DND-41 (cell line): ENCODE measurements around the gene EPHA7.

Source experiments
- ATAC-seq: fragments of 200-7000 bp; cut with Tn5 transposase; 3 replicates; pipeline ENCODE4 v1.9.1; 2021; ENCODE audit warnings: low read depth; ENCODE audit not compliant: insufficient read depth
- DNase-seq: peaks from one replicate; pipeline ENCODE4 v3.0.0-alpha.2; 2020
- H2AFZ ChIP-seq: 2 replicates; pipeline ENCODE4 v1.6.0; 2012; ENCODE audit warnings: low read depth, low read length
- H3K27ac ChIP-seq: 2 replicates; pipeline ENCODE4 v1.5.1; 2012; ENCODE audit warnings: low read length, inconsistent platforms
- H3K27me3 ChIP-seq: fragments of 200-600 bp; sonication (generic); 2 replicates; pipeline ENCODE4 v1.6.0; 2012; ENCODE audit warnings: low read length, mild to moderate bottlenecking, inconsistent platforms; ENCODE audit not compliant: insufficient read depth, poor library complexity
- H3K36me3 ChIP-seq: 2 replicates; pipeline ENCODE4 v1.5.1; 2012; ENCODE audit warnings: low read length, inconsistent platforms; ENCODE audit not compliant: insufficient read depth
- H3K4me1 ChIP-seq: 2 replicates; pipeline ENCODE4 v1.5.1; 2012; ENCODE audit warnings: mild to moderate bottlenecking, low read length; ENCODE audit not compliant: insufficient read depth
- H3K4me2 ChIP-seq: 2 replicates; pipeline ENCODE4 v1.6.0; 2012; ENCODE audit warnings: mild to moderate bottlenecking, moderate library complexity, low read length, inconsistent platforms; ENCODE audit not compliant: insufficient read depth
- H3K4me3 ChIP-seq, 2 experiments: fragments of 200-600 bp in 1 of 2; shearing (Covaris generic) in 1 of 2; 2 replicates each; pipeline ENCODE4 v1.5.1; 2012 to 2016; ENCODE audit warnings: inconsistent platforms in 2 of 2, low read length in 2 of 2, mild to moderate bottlenecking in 2 of 2, low read depth in 1 of 2, moderate library complexity in 1 of 2
- H3K79me2 ChIP-seq: 2 replicates; pipeline ENCODE4 v1.6.0; 2012; ENCODE audit warnings: low read length, inconsistent platforms; ENCODE audit not compliant: insufficient read depth
- H3K9ac ChIP-seq: 2 replicates; pipeline ENCODE4 v1.6.0; 2012; ENCODE audit warnings: low read depth, mild to moderate bottlenecking, inconsistent platforms, low read length, moderate library complexity
- H3K9me3 ChIP-seq: 2 replicates; pipeline ENCODE4 v1.5.1; 2012; ENCODE audit warnings: low read length, moderate library complexity, mild to moderate bottlenecking, inconsistent platforms; ENCODE audit not compliant: insufficient read depth, severe bottlenecking
- H4K20me1 ChIP-seq: 2 replicates; pipeline ENCODE4 v1.6.0; 2012; ENCODE audit warnings: low read length; ENCODE audit not compliant: insufficient read depth
- EZH2 ChIP-seq: IDR thresholded peaks from 3 replicates; pipeline ENCODE4 v1.6.1; 2012; ENCODE audit warnings: borderline replicate concordance, low read depth, mild to moderate bottlenecking, moderate library complexity, low read length, inconsistent platforms; ENCODE audit not compliant: severe bottlenecking
- TF ChIP-seq, protein P1 (sequence below): IDR thresholded peaks from 2 replicates; pipeline ENCODE4 v1.5.1; 2012; ENCODE audit warnings: borderline replicate concordance, low read length, moderate library complexity, mild to moderate bottlenecking; ENCODE audit not compliant: poor library complexity, severe bottlenecking; ENCODE audit errors: extremely low read depth

The EPHA7 gene

GRCh38 chr6:93416571-93417420 lies 2.6 kb downstream of the EPHA7 start:
- no peak overlapping the region for H3K4me2 ChIP-seq
- no peak overlapping the region for H3K9ac ChIP-seq
- H3K27ac ChIP-seq: no peak overlapping the region
- no peaks in the 10 kb centered on the region for H3K36me3 ChIP-seq
- DNase-seq (no peak), ATAC-seq (no peak)
- H4K20me1 ChIP-seq: no peaks in the 10 kb centered on the region
- TF ChIP-seq, protein P1, sequence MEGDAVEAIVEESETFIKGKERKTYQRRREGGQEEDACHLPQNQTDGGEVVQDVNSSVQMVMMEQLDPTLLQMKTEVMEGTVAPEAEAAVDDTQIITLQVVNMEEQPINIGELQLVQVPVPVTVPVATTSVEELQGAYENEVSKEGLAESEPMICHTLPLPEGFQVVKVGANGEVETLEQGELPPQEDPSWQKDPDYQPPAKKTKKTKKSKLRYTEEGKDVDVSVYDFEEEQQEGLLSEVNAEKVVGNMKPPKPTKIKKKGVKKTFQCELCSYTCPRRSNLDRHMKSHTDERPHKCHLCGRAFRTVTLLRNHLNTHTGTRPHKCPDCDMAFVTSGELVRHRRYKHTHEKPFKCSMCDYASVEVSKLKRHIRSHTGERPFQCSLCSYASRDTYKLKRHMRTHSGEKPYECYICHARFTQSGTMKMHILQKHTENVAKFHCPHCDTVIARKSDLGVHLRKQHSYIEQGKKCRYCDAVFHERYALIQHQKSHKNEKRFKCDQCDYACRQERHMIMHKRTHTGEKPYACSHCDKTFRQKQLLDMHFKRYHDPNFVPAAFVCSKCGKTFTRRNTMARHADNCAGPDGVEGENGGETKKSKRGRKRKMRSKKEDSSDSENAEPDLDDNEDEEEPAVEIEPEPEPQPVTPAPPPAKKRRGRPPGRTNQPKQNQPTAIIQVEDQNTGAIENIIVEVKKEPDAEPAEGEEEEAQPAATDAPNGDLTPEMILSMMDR: no peak
- no peak for TF ChIP-seq EZH2
- H3K4me1 ChIP-seq: no peaks in the 10 kb centered on the region
- no peaks in the 10 kb centered on the region for H3K27me3 ChIP-seq
- peaks cover 3% of the 10 kb centered on the region for H3K9me3 ChIP-seq
- no peak overlapping the region for H3K4me3 ChIP-seq
- H3K79me2 ChIP-seq: no peaks in the 10 kb centered on the region
- H2AFZ ChIP-seq: no peak overlapping the region

DNA sequence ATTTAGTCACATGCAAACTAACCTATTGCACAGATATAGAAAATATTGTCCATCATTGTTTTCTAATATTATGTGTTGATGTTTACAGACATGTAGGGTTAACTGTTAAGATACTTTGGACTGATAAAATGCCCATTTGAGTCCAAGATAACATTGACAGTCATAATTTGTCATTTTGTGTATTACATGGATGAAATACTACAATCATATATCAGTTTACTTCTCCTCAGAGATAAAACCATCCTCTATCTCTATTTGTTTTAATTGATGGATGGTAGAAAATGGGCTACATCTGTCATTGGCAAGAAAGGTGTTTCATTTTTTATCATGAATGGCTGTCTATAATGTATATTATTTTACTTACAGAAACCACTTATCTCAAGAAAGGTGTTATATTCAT lies 6.2 kb downstream of the EPHA7 start:
- H4K20me1 ChIP-seq: no peaks in the 10 kb centered on the region
- no peaks in the 10 kb centered on the region for H3K4me1 ChIP-seq
- no peak overlapping the region for H3K4me3 ChIP-seq
- H3K9ac ChIP-seq: no peak overlapping the region
- H3K79me2 ChIP-seq: no peaks in the 10 kb centered on the region
- TF ChIP-seq, protein P1: no peak
- TF ChIP-seq EZH2: no peak
- H3K27ac ChIP-seq: no peak overlapping the region
- peaks cover 3% of the 10 kb centered on the region for H3K9me3 ChIP-seq
- no peaks in the 10 kb centered on the region for H3K27me3 ChIP-seq
- ATAC-seq: no peak
- H2AFZ ChIP-seq: no peak overlapping the region
- no peak for DNase-seq
- no peaks in the 10 kb centered on the region for H3K36me3 ChIP-seq
- H3K4me2 ChIP-seq: no peak overlapping the region

- ATAC-seq: no peak
Observed at GRCh38 chr6:93412452-93412851, 6.9 kb downstream of the EPHA7 start.

More at GRCh38 chr6:93412452-93412851, 6.9 kb downstream of the EPHA7 start:
- no peak for DNase-seq
- Histone ChIP-seq H3K27me3 (no peaks in the 10 kb centered on the region), H4K20me1 (no peaks in the 10 kb centered on the region), H3K36me3 (no peaks in the 10 kb centered on the region), H3K4me1 (no peaks in the 10 kb centered on the region), H3K27ac (no peak overlapping the region), H3K4me3 (no peak overlapping the region), H2AFZ (no peak overlapping the region), H3K4me2 (no peak overlapping the region), H3K79me2 (no peaks in the 10 kb centered on the region), H3K9ac (no peak overlapping the region), H3K9me3 (peaks cover 2% of the 10 kb centered on the region)
- TF ChIP-seq, protein P1: no peak
- TF ChIP-seq EZH2: no peak
